PC-9 (cell line): ENCODE measurements around the gene ZC3H12C.

Source experiments
- CTCF ChIP-seq: fragments of 200-600 bp; sonication (generic); conservative IDR thresholded peaks from 2 replicates; pipeline ENCODE4 v1.6.1; 2017; ENCODE audit warnings: mixed run types, antibody characterized with exemption, mild to moderate bottlenecking, moderate library complexity
- EZH2 ChIP-seq: fragments of 200-600 bp; sonication (generic); IDR thresholded peaks from 2 replicates; pipeline ENCODE4 v1.8.0; 2017; ENCODE audit warnings: antibody characterized with exemption, low read depth

- TF ChIP-seq CTCF (no peak), EZH2 (no peak)
Measured at GRCh38 chr11:110130642-110131238, 37.5 kb downstream of the ZC3H12C start.
